Right cardiac atrium (tissue), 5 donors: ENCODE measurements around the gene TGFB2. TPM values are rescaled to one million over a fixed set of nuclear protein-coding genes. Genes with fewer than 3 reads are reported as not detected.

Source experiments
- ATAC-seq, 2 donors: fragments of 200-7000 bp; cut with Tn5 transposase; one replicate each; pipeline versions ENCODE4 v1.8.0 to v1.9.1; 2020; ENCODE audit warnings: moderate library complexity in 2 of 2, mild to moderate bottlenecking in 1 of 2
- DNase-seq, 3 donors: peaks; one replicate each; pipeline ENCODE4 v3.0.0-alpha.2; 2020
- H3K27ac ChIP-seq: one replicate; pipeline ENCODE4 v1.5.1; 2013; ENCODE audit warnings: mild to moderate bottlenecking, low read length, control low read depth, moderate library complexity
- H3K27me3 ChIP-seq: one replicate; pipeline ENCODE4 v1.6.1; 2013; ENCODE audit not compliant: control insufficient read depth, insufficient read depth
- H3K4me1 ChIP-seq: one replicate; pipeline ENCODE4 v1.6.1; 2013; ENCODE audit warnings: low read length; ENCODE audit not compliant: control insufficient read depth, insufficient read depth
- H3K4me3 ChIP-seq: one replicate; pipeline ENCODE4 v1.5.1; 2013; ENCODE audit warnings: low read length, control low read depth
- H3K9me3 ChIP-seq: one replicate; pipeline ENCODE4 v1.6.1; 2013; ENCODE audit warnings: low read length; ENCODE audit not compliant: control insufficient read depth
- WGBS: extraction: QIAGEN DNeasy Blood & Tissue Kit; methylation state at CpG from one replicate; pipeline ENCODE4 v1.1.7; 2013; 5-methylcytosine and 5-hydroxymethylcytosine counted together
- intact Hi-C, 4 donors: fragments of 100-400 bp; cut with DNase I; formaldehyde crosslinking; loops; one replicate each; pipeline versions ENCODE4 v1.11.0 to v1.14.0; 2022 to 2023
- polyA plus RNA-seq: library from polyadenylated mRNA; stranded (reverse); fragments of 200-250 nt; gene quantifications from one replicate; pipeline ENCODE4 v1.2.3, GENCODE V29; 2013
- total RNA-seq, 4 donors: library from RNA; stranded (reverse); fragmentation: NEBNext Ultra II Directional; extraction: Animal tissue kit (Norgen Biotek cat#: 25700); gene quantifications; one replicate each; pipeline ENCODE4 v1.2.1, GENCODE V29; 2021
- donor health status: healthy with polysubstance abuse.
- donor health status: DM: no; HTN: yes; CAD: no.
- donor health status: DM: no; HTN: no; CAD: no.
- donor health status: DM: no; HTN: yes; CAD: no; lungs with severe emphysema.
- donor health status: DM: yes; HTN: yes; CAD: no.

The TGFB2 gene
- total and polyA plus RNA-seq, 5 donors, result 0.88 to 4.6 (median 3.6) TPM

DNA sequence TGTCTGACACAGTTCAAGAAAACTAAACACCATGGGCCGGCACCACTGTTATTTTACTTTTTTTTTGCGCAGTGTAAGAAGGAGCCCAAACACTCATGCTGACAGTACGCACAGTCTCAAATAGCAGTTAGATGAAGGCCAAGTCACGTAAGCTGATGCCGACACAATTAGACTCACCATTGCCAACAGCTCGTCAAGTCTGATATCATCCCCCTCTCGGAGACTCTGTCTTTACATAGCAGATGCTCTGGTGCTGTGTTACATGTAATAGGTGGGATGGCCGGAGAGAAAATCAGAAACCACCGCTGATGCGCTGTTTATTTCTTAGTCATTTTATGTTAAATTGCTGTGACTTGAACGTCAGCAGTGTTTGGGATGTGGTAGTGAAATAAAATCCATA lies 49.3 kb downstream of the TGFB2 start:
- Histone ChIP-seq H3K9me3 (no peaks in the 10 kb centered on the region), H3K4me3 (no peak overlapping the region), H3K27ac (peak overlapping the region; percentile 24), H3K27me3 (no peaks in the 10 kb centered on the region), H3K4me1 (no peaks in the 10 kb centered on the region)
- ATAC-seq (peak; percentile 83 to 87), DNase-seq (no peak)
- intact Hi-C loops, result no loop called here
- WGBS, result 54% methylated on average over 11 of the region's 11 CpGs

DNA sequence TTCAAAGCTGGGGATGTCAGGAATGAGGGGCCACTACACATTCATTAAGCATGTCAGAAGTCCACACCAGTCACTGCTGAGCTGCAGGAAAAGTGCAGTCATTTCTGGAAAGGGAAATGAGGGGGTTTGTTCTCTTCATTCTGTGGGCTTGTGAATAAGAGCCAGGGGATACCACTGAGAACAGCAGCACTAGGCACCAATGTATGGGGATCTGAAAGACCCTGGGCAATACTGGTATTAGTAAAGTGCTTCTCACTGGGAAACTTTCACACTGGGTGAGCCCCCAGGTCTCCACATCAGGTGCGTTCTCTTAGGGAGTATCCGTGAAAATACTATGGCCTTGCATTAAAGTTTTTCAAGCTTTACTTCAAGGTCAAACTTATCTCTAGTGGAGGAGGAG lies 49.9 kb downstream of the TGFB2 start:
- Histone ChIP-seq H3K27ac (no peak overlapping the region), H3K9me3 (no peaks in the 10 kb centered on the region), H3K4me1 (no peaks in the 10 kb centered on the region), H3K4me3 (no peak overlapping the region), H3K27me3 (no peaks in the 10 kb centered on the region)
- intact Hi-C loops, result no loop called here
- ATAC-seq (no peak), DNase-seq (no peak)
- WGBS, result 93% methylated on average over 2 of the region's 2 CpGs

GRCh38 chr1:218395916-218396315 lies 50.8 kb downstream of the TGFB2 start:
- intact Hi-C loops, result no loop called here
- H3K27me3 ChIP-seq, result no peaks in the 10 kb centered on the region
- ATAC-seq, result no peak
- no peak for DNase-seq
- H3K4me3 ChIP-seq, result no peak overlapping the region
- no peaks in the 10 kb centered on the region for H3K9me3 ChIP-seq
- H3K4me1 ChIP-seq, result no peaks in the 10 kb centered on the region
- 92% methylated on average over 1 of the region's 1 CpG for WGBS
- H3K27ac ChIP-seq, result no peak overlapping the region

GRCh38 chr1:218397752-218398339 lies 52.7 kb downstream of the TGFB2 start:
- Histone ChIP-seq H3K27ac (no peak overlapping the region), H3K4me3 (no peak overlapping the region), H3K27me3 (no peaks in the 10 kb centered on the region), H3K9me3 (no peaks in the 10 kb centered on the region), H3K4me1 (no peaks in the 10 kb centered on the region)
- no peak for DNase-seq
- intact Hi-C loops, result no loop called here
- no peak for ATAC-seq
- WGBS, result 62% methylated on average over 8 of the region's 8 CpGs

DNA sequence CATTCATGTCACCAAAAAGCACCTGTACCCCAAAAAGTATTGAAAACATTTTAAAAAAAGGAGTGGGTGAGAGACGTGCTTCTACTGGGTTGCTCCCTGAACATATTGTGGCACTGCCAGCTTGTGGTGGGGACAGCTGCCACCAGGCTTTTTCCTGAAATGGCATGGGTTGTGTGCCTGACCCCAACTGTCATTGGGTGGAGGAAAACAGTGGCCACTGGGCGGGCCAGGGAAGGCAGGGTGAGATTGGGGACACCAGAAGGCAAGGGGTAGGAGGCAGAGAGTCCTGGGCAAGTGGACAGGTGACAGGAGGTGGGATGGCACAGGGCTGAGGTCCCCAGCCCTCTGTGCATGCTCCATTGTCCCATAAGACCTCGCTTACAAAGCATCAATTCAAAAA lies 55.5 kb downstream of the TGFB2 start:
- no peaks in the 10 kb centered on the region for H3K27me3 ChIP-seq
- DNase-seq, result no peak
- intact Hi-C loops, result no loop called here
- H3K27ac ChIP-seq, result no peak overlapping the region
- ATAC-seq, result no peak
- 92% methylated on average over 3 of the region's 3 CpGs for whole genome bisulfite sequencing
- no peaks in the 10 kb centered on the region for H3K4me1 ChIP-seq
- H3K4me3 ChIP-seq, result no peak overlapping the region
- no peaks in the 10 kb centered on the region for H3K9me3 ChIP-seq

DNA sequence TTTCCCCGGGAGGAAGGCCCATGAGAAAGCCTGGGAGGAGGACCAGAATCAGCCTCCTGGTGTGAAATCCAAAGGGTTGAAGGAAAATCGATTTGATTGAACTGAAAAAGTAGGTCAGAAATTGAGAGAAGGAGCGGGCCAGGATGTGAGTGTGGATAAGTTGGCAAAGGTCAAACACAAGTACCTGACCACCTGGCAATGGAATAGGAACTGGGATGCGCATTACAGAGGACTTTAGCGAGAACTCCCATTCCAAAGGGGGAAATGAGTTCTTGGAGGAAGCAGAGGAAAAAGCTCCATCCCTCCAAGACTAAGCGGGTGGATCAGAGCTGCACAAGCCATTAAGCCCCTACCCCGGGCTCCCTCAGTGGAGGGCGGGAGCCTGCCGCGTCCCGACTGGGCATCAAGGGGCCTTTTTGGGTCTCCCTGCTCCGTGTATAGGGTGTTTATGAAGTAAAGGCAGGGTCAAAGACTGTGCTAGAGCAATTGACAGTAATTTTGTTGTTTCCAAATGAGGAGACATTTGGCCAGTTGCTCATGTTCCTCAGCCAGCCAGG lies 56.4 kb downstream of the TGFB2 start:
- H3K27ac ChIP-seq, result no peak overlapping the region

DNA sequence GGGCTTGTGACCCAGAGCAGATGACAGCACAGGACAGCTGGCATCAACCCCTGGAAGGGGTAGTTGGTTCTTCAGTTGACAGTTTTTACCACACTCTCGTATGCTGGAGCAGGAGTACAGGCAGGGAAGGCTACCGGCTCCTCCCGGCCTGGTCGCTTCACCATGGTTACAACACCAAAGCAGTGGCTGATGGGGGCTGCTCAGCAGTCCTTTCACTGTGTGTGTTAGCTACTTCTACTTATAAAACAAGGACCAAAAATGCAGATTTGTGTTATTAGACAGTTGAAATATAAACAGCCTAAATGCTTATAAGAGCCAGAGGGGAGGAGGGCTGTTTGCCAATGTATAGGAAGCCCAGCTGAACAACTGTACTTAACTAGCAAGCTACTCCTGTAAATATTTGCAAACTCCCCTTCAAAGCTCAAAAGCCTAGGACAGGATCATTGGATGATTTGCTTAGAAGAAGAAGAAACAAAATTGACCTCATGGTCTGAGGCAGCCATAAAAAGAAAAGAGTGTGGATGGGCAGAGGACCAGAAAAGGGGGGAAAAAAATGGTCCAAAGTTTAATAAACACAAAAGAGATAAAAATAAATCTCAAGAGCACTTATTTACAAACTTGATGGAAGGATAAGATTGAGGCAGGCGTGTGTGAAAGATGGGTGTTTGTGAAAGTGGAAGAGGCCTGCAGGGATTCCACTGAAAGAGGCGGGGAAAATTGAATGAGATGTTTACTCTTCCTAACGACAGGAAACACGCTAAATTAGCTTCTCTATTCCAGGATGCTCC lies 57.1 kb downstream of the TGFB2 start:
- Histone ChIP-seq H3K27me3 (no peaks in the 10 kb centered on the region), H3K9me3 (no peaks in the 10 kb centered on the region), H3K27ac (no peak overlapping the region), H3K4me3 (no peak overlapping the region), H3K4me1 (no peaks in the 10 kb centered on the region)
- WGBS, result 79% methylated on average over 8 of the region's 8 CpGs
- peak in 1 of 2 donors; percentile 56 for ATAC-seq
- DNase-seq, result no peak
- intact Hi-C loops, result no loop called here

More for the DNA sequence above, 56.4 kb downstream of the TGFB2 start:
- ATAC-seq (no peak), DNase-seq (no peak)
- H3K9me3 ChIP-seq, result no peaks in the 10 kb centered on the region
- 93% methylated on average over 12 of the region's 12 CpGs for WGBS
- no peak overlapping the region for H3K4me3 ChIP-seq
- no peaks in the 10 kb centered on the region for H3K4me1 ChIP-seq
- intact Hi-C loops, result no loop called here
- no peaks in the 10 kb centered on the region for H3K27me3 ChIP-seq

- 82% methylated on average over 7 of the region's 7 CpGs for WGBS
- Histone ChIP-seq H3K9me3 (no peaks in the 10 kb centered on the region), H3K27ac (no peak overlapping the region), H3K27me3 (no peaks in the 10 kb centered on the region), H3K4me3 (no peak overlapping the region), H3K4me1 (no peaks in the 10 kb centered on the region)
- no peak for ATAC-seq
- intact Hi-C loops, result no loop called here
- DNase-seq, result no peak
Measured at GRCh38 chr1:218402786-218403120, 57.6 kb downstream of the TGFB2 start.

DNA sequence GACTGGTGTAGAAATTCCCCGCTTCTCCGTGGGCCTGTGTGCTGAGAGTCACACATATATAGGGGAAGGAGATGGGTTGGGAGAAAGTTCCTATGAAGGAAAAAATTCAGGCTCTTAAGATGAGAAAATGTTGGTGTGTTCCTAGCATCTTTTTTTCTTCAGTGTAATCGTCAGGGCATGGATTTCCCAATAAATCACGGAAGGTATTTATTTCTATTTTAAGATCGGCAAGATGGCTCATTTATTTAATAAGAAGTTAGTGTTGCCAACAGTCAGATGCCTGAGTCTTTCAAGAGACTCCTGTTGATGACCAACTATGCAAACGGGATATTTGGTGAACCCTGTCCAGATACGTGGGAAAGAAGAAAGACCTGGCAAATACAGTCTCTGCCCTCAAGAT lies 58.2 kb downstream of the TGFB2 start:
- WGBS, result 91% methylated on average over 7 of the region's 7 CpGs
- no peak for ATAC-seq
- no peak overlapping the region for H3K4me3 ChIP-seq
- H3K9me3 ChIP-seq, result no peaks in the 10 kb centered on the region
- DNase-seq, result no peak
- no peaks in the 10 kb centered on the region for H3K4me1 ChIP-seq
- no peaks in the 10 kb centered on the region for H3K27me3 ChIP-seq
- H3K27ac ChIP-seq, result no peak overlapping the region
- intact Hi-C loops, result no loop called here

DNA sequence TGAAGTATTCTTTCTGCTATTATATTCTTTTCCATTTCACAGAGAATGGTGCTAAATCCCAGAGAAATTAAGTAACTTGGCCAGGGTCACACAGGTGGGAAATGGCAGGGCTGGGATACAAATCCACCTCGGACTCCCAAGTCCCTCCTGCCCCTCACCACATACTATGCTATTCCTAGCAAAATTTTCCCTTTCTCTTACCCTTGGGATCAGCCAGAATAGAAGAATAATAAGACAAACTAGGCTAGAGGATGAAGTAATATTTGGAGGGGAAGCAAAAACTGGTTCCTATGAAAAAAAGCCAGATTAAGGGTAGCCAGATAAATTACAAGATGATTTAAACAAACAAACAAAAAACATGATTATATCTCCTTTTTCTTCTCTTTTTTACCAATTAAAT lies 62.5 kb downstream of the TGFB2 start:
- no peaks in the 10 kb centered on the region for H3K9me3 ChIP-seq
- H3K4me1 ChIP-seq, result no peaks in the 10 kb centered on the region
- no peak overlapping the region for H3K4me3 ChIP-seq
- intact Hi-C loops, result no loop called here
- peak overlapping the region; percentile 21 for H3K27ac ChIP-seq
- peak in 1 of 2 donors; percentile 54 for ATAC-seq
- DNase-seq, result no peak
- WGBS, result 48% methylated on average over 1 of the region's 1 CpG
- no peaks in the 10 kb centered on the region for H3K27me3 ChIP-seq

DNA sequence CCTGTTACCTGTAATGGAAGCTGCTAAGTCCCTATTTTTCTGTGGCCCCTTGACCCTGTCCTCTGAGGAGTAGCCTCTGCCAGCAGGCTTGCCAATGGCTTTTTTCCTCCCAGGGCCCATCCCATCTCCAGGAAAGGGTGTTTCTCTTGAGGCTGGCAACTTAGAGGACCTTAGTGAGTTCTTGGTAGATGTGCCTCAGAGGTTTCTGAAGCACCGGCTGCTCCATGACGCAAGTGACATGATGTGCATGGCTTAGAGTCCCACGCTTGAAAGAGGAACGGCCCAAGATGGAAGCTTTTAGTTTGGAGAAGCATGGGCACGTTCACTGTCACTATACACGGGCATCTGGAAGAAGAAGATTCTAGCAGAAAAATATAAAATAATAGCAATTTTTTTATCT lies 63.0 kb downstream of the TGFB2 start:
- no peak overlapping the region for H3K4me3 ChIP-seq
- intact Hi-C loops, result no loop called here
- H3K4me1 ChIP-seq, result no peaks in the 10 kb centered on the region
- no peak overlapping the region for H3K27ac ChIP-seq
- no peaks in the 10 kb centered on the region for H3K9me3 ChIP-seq
- DNase-seq (no peak), ATAC-seq (peak in 1 of 2 donors; percentile 23)
- H3K27me3 ChIP-seq, result no peaks in the 10 kb centered on the region
- 88% methylated on average over 6 of the region's 6 CpGs for WGBS
